Urothelium cell line (cell line): ENCODE data around the gene PLCB3.

ENCODE experiments used
- DNase-seq: peaks from one replicate; pipeline ENCODE4 v3.0.0; 2011; ENCODE audit warnings: low spot score, mixed read lengths
- FAIRE-seq: peaks from 2 replicates; lab custom pipeline; 2011; peaks lifted over from hg19 to GRCh38; lab: Jason Lieb, UNC

The PLCB3 gene

DNA sequence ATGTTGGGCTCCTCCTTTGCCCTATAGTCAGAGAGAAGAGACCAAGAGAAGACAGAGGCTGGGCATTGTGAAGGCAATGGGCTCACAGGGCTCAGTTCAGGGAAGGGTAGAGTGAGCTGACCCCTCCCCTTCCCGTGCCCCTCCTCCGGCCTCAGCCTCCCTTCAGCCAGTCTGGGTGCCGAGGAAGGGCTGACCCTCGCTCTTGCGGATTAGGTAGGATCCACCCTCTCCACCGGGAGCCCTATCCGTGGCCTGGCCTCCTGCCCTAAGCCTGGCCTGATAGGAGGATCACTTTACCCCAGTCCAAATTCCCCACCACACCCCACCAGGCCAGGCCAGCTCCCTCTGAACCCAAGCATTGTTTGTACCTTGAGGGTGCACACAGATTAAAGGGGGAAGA lies 2.8 kb upstream of the PLCB3 start:
- no peak for DNase-seq
- no peak for FAIRE-seq

DNA sequence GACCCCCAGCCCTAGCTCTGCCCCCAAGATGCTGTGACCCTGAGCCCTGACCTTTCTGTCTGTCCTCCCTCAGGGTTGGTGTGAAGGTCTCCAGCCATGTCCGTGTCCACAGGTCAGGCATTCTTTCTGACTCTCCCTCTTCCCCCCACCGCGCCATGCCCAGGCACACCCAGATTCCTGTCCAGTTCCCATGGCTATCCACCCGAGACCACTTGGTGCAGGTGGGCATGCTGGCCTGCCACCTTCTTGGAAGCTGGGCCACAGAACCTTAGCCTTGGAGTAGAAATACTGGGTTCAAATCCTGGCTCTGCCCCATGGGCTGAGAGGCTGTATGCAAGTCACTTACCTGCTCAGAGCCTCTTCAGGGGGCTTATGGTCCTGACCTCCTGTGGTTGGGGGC lies 2.3 kb upstream of the PLCB3 start:
- DNase-seq (no peak), FAIRE-seq (no peak)

DNA sequence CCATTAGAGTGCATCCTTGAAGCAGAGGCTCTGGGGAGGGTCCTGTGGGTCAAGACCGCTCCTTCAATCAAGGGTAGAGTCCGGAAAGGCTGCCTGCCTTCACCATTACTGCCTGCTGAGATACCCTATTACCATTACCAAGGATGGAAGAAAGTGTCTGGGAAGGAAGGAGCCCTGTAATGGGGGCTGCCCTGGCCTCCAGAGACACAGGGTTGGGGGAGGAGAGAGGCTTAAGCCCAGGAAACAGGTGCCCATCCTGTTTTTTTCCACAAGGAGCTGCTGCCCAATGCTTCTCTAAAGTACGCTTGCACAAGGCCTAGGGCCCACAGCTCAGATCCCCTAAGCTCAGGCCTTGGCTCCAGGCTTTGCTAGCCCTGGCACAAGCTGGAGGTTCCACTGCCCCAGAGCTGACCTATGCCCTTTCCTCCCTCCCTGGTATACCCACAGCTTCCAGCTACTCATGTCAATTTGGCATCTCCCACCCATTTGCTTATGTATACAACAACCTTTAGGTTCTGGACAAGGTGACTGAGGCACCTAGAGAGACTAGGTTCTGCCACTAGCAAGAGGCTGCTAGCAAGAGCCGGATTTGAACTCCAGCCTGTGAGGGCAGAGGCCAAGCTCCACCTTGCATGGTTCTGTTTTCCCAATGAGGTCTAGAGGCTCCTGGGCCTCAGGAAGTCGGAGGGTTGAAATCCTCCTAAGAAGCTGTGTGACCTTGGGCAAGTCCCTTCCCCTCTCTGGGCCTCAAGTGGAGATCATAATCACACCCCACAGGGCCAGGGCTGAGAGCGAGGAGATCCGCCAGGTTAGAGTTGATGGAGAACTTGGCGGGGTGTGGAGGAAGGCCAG lies 1.5 kb upstream of the PLCB3 start:
- DNase-seq (no peak), FAIRE-seq (no peak)

DNA sequence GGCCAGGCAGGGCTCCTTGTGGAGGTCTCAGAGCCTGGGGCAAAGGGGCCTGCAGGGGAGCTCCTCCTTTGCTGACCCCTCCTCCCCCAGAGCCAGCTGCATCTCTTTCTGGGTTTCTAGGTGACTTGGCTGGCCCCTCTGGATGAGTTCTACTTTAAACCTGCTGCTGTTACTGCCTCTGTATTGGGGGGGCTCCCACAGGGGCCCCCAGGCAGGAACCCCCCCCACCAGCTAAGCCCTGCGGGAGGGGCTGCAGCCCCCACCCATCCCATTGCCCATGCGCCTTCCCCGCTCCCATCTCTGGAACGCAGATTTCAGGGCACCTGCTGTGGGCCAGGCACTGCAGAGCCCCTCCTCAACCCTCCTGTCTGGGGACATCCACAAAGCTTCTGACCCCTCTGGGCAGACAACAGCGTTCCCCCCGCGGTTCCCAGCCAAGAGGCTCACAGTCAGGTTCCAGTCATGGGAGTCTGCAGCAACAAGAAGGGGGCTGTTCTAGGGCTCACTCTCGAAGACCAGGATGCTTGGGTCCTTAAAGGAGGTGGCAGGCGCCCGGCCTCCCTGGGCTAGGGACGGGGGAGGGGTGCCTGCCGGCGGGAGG lies 815 bp upstream of the PLCB3 start:
- no peak for FAIRE-seq
- DNase-seq = peak; percentile 35

DNA sequence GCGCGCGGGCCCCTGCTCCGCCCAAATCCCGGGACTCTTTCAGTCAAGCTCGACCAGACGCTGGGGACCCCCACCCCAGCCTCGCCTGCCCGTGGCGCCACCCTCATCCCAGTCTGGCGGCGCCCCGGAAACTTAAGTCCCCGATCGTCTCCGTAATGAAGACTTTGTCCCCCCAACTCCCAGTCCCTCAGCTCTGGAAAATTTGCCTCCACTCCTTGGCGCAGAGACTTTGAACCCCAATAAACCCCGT lies 348 bp downstream of the PLCB3 start:
- DNase-seq (no peak), FAIRE-seq (no peak)

DNA sequence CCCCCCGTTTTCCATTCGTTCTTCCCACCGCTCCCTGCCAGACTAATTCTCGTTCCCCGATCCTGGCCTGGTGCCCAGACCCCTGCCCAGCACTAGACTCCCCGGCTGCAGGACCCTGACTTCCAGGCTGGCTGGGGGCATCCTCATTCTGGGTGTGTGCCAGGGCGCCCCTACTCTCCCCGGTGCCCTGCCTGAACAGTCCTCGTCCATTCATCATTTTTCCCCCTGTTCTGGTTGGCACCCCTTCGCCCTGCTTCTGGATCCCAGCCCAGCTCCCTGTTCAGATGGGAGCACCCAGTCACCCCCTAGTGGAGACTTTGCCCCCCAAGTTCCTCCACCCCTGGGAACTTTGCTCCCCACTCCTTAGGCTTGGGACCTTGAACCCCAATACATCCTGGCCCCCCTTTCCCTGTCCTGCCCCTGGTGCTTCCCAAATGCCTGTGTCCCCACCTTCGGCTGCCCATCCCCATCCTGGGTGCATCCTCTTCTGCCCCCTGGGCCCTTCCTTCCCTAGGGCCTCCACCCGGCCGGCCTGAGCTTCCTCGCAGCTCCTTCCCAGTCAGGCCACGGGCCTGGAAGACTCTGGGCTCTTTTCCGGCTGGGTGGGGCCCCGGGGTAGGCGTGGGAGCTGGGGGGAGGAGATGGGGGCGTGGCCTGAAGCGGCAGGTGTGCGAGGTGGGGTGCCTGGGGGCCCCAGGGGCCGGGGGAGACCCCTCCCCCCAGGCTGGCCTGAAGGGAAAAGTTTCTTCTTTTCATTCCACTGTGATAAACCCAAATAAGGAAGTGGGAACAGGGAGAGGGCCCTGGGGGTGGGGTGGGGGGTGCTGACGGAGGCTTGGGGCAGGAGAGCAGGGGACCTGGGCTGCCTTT lies 908 bp downstream of the PLCB3 start:
- DNase-seq = peak; percentile 74
- FAIRE-seq = no peak

DNA sequence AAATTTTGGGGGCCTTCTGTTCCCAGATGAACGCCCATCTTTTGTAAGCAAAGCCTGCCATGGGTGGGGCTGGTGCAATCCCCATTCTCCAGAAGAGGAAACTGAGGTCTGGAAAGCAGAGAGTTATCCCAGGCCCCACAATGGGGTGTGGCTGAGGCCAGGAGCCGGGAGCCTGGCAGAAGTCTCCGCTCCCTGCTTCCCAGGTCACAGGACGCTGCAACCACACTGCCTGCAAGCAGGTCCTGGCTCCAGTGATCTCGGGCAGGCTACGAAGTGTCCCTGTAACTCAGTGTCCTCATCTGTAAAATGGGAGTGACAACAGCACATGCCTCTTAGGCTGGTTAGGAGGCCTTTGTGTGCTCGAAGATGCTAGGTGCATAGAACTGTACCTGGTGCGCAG lies 1.7 kb downstream of the PLCB3 start:
- FAIRE-seq = no peak

DNA sequence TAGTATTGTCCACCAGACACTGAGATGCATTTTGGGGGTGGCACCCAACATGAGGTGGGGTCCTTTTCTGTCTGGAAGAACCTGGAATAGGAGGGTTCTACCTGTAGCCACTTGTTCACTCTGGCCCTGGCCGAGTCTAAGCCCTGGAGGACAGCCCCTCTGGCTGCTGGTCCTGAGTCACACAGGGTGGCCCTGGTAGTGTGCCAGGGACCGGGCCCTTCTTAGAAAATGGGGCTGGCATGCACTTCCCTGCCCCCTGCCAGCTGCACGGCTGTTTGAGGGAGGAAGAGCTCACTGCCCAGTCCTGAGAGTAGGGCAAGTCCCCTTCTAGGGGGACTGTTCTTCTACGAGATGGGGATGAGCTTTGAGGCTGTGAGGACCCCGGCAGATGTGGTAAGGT lies 2.2 kb downstream of the PLCB3 start:
- no peak for DNase-seq
- no peak for FAIRE-seq

More for the DNA sequence above, 1.7 kb downstream of the PLCB3 start:
- DNase-seq = no peak

DNA sequence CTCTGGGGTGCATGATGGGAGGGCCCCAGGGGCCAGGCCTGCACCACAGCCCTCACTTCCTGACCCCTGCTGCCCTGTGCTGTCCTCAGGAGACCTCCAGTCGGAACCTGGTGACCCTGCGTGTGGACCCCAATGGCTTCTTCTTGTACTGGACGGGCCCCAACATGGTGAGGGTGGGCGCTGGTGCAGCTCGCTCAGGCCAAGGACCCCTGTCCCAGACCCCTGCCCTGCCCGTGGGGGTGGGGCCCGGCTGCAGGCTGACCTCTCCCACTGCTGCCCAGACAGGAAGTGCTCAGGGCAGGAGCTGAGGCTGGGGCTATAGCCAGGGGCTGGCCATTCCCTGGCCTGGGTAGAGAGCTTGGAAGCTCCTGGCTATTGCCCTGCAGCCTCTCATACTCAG lies 3.0 kb downstream of the PLCB3 start:
- FAIRE-seq = no peak
- DNase-seq = no peak

DNA sequence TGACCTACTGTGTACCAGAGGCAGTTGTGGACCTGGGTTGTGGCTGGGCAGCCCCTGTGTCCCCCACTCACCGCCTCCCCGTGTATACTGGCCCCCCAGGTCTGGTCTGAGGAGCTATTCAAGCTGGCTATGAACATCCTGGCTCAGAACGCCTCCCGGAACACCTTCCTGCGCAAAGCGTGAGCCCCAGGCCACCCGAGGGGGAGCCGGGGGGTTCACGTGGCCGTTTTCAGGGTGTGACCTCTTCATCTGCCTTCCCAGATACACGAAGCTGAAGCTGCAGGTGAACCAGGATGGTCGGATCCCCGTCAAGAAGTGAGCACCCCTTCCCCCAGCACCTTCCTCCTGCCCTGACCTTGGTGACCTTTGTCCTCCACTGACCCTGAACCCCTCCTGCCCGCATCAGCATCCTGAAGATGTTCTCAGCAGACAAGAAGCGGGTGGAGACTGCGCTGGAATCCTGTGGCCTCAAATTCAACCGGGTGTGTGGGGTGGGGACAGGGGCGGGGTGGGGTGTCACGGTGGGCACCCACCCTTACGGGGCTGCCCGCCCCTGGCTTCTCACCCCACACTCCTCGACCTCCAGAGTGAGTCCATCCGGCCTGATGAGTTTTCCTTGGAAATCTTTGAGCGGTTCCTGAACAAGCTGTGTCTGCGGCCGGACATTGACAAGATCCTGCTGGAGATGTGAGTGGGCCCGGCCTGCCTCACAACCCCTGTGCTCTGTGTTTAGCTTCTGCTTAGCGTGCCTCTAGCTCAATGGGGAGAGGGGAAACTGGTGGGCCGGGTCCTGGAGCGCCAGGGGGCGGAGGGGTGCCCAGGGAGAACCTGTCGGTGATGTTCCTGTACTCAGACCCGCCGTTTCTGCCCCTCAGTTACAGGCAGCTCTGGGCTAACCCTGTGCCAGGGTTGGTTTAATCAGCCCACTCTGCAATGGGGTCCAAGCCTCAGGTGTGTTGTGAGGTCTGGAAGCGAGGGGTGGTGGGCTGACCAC lies 4.1 kb downstream of the PLCB3 start:
- DNase-seq (no peak), FAIRE-seq (no peak)

DNA sequence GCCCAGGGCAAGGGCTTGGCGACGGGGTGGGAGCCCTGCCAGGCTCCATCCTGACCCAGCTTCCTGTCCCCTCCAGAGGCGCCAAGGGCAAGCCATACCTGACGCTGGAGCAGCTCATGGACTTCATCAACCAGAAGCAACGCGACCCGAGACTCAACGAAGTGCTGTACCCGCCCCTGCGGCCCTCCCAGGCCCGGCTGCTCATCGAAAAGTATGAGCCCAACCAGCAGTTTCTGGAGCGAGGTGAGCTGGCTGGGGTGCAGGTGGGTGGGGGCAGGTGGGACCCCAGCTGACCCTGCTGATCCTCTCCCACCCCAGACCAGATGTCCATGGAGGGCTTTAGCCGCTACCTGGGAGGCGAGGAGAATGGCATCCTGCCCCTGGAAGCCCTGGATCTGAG lies 5.0 kb downstream of the PLCB3 start:
- no peak for FAIRE-seq
- no peak for DNase-seq

DNA sequence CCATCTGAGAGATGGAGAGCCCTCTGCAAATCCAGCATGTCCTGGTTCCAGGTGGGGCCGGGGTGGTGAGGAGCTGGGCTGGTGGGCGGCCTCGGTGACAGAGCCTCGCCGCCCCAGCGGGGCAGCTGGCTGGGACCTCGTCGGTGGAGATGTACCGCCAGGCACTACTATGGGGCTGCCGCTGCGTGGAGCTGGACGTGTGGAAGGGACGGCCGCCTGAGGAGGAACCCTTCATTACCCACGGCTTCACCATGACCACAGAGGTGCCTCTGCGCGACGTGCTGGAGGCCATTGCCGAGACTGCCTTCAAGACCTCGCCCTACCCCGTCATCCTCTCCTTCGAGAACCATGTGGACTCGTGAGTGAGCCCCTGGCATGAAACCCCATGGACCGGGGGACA lies 7.0 kb downstream of the PLCB3 start:
- FAIRE-seq (no peak), DNase-seq (no peak)

DNA sequence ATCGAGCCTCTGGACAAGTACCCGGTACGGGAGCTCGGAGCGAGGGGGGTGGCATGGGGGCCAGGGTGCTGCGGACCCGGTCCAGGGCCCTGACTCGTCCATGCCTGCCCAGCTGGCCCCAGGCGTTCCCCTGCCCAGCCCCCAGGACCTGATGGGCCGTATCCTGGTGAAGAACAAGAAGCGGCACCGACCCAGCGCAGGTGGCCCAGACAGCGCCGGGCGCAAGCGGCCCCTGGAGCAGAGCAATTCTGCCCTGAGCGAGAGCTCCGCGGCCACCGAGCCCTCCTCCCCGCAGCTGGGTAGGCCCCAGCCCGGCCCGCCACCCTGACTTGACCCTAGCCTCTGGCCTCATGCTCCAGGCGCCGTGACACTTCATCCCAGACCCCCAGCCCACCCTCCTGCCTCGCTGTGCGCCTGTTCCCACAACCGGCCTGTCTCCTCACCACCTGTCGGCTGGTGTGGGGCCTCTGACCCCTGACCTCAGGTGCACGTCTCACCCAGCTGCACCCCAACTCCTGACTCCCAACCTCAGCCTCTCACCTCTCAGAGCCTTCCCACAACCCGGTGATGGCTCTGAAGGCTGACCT lies 7.7 kb downstream of the PLCB3 start:
- no peak for FAIRE-seq
- no peak for DNase-seq

DNA sequence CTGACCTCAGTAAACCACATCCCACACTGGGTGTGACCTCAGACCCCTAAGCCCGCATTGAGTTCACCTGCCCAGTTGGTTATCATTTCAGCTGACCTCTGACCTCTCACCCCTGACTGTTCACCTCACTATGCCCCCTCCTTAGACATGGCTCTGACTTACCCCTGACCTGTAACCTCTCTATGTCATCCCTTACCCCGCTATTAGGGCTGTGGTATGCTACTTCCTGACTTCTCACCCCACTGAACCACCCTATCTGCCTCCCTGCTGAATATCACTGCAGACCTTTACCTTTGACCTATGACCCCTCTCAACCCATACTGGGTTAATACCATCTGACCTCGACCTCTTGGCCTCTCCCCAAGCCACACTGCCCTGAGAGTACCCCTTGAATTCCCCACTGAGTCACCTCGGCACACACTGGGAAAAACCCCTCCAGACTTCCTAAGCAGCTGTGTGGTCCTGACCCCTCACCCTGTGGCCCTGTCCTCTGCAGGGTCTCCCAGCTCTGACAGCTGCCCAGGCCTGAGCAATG lies 8.3 kb downstream of the PLCB3 start:
- FAIRE-seq (no peak), DNase-seq (no peak)

DNA sequence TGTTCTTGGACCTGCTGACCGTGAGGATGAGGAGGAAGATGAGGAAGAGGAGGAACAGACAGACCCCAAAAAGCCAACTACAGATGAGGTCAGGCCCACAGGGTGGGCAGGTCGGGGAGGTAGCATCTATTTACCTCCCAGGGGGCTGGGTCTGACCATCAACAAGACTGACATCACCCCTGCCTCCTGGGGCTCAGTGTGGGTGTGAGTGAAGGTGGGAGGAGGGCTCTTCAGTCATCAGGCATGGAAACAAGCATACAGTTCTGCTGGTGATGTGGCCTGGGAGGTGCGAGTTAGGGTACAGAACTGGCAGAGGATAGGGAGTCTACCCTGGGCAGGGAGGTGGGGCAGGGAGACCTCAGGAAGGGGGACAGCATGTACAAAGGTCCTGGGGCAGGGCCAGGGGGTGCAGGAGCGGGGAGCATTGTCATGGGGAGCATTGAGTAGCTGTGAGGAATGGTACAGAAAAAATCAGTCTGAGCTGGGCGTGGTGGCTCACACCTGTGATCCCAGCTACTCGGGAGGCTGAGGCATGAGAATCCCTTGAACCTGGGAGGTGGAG lies 8.9 kb downstream of the PLCB3 start:
- peak; percentile 53 for FAIRE-seq

DNA sequence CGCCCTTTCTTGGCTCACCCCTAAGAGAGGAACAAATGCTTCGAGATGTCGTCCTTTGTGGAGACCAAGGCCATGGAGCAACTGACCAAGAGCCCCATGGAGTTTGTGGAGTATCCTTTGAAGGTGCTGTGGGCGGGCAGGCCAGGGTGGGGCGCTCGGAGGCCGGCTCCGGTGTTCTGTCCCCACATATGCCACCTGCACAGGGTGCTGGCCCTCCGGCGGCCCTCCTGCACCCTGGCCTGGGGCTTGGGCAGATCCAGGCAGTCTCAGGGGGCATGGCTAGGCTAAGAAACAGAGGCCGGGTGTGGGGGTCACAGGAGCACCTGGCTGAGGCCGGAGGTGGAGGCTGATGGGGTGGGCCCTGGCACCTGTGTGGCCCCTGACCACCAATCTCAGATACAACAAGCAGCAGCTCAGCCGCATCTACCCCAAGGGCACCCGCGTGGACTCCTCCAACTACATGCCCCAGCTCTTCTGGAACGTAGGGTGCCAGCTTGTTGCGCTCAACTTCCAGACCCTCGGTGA lies 10.3 kb downstream of the PLCB3 start:
- no peak for DNase-seq
- no peak for FAIRE-seq

More for the DNA sequence above, 8.9 kb downstream of the PLCB3 start:
- DNase-seq = no peak

DNA sequence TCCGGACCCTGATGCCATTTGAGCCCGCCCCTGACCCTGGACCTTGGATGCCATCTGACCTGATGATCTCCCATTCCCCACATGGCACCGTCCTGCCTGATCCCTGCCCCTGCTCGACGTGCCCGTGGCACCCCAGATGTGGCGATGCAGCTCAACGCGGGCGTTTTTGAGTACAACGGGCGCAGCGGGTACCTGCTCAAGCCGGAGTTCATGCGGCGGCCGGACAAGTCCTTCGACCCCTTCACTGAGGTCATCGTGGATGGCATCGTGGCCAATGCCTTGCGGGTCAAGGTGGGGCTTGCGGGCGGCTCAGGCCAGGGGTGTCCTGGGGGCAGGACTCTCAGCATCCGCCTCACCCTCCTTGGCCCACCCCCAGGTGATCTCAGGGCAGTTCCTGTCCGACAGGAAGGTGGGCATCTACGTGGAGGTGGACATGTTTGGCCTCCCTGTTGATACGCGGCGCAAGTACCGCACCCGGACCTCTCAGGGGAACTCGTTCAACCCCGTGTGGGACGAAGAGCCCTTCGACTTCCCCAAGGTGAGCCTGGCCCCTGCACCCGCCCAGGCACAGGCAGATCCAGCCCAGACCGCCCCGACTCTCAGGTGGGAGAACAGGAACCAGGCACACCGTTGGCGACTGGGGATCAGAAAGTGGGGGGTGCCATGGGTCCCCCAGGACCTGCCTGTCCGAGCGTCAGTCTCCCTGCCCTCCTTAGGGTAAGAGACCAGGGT lies 11.1 kb downstream of the PLCB3 start:
- FAIRE-seq (no peak), DNase-seq (no peak)

DNA sequence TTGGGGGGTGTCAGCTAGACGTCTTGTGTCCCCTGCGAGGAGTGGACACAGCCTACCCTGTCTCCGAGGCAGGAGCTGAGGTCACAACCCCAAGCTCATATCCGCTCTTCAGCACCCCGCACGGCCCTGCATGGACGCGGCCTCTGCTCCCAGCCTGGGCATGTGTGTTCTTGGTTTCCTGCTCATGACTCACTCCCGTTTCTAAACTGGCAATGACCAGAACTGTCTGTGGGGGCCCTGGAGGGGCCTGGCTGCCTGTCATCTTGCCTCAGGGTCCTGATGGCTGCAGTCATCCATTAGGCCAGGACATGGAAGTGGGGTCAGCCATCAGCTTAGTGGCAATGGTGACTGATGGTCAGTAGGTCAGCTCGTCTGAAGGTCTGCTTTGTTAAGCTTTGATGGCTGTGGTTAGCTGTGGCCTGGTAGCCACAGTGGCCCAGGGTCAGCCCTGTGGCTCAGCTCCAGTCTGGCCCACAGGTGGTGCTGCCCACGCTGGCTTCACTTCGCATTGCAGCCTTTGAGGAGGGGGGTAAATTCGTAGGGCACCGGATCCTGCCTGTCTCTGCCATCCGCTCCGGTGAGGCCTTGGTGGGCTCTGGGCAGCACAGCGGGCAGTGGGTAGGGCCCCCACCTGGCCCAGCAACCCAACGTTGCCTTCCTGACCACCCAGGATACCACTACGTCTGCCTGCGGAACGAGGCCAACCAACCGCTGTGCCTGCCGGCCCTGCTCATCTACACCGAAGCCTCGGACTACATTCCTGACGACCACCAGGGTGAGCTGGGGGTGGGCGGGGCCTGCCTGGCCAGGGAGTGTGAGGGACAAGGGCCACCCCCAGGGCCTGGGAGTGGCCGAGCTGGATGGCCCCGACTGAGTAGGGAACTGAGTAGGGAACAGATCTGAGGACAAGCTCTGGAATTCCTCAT lies 12.0 kb downstream of the PLCB3 start:
- no peak for FAIRE-seq
- no peak for DNase-seq
